NCI-H1694 (cell line): ENCODE results near the gene RIPK4.

Source experiments
- DNase-seq: peaks from one replicate; lab custom pipeline; 2025; lab: John Stamatoyannopoulos, UW

Gene RIPK4

DNA sequence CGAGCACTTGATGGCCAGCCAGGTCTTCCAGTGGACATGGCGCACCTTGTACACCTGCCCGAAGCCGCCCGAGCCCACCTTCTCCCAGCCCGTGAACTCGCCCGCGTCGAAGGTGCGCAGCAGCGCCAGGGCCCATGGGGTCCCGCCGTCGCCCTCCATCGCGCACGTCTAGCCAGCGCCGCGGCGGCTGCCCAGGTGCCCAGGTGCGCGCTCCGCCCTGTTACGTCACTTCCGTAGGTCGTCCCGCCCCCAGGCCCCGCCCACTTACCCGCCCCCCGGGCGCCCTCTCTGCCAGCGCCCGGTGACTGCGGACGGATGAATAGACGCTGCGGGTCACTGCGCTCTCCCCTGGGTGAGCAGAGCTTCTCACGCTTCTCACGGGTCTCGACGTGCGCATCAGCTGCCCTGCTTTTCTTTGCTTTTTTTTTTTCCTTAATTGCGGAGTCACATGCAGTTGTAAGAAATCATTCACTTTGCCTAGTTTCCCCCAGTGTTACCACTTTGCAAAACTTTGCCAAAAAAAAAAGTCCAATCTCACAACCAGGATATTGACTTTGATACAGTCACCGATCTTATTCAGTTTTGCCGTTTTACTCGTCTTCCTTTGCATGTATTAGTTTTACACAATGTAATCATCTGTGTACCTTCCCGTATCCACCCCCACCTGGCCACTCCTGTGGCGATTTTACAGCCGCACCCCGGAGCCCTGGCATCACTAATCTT is at the start of gene RIPK4:
RIPK4 (minus strand) TSS at position 170 of the 723 bp plus-strand sequence; CDS start at position 159, 11 bp downstream.
- no peak for DNase-seq

- no peak for DNase-seq
Measured at GRCh38 chr21:41815652-41816582, 49.1 kb upstream of the RIPK4 start.

DNA sequence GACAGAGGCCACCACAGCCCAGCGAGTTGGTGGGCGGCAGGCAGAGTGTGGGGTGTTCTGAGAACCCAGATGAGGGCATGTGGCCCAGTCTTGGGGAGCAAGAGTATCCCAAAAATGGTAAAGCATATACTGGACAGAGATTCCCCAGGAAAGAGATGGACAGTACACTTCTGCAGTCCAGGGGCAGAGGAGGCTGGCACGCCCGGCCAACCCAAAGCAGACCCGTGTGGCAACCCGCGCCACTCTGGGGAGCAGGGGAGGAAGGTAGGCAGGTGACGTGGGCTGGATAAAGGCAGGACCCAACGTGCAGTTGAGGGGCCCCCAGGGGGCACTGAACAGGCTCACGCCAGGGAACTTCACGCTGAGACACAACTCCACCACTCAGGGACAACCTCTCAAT is 46.4 kb upstream of the RIPK4 start:
- DNase-seq: no peak

GRCh38 chr21:41812679-41813078 is 45.8 kb upstream of the RIPK4 start:
- no peak for DNase-seq

DNA sequence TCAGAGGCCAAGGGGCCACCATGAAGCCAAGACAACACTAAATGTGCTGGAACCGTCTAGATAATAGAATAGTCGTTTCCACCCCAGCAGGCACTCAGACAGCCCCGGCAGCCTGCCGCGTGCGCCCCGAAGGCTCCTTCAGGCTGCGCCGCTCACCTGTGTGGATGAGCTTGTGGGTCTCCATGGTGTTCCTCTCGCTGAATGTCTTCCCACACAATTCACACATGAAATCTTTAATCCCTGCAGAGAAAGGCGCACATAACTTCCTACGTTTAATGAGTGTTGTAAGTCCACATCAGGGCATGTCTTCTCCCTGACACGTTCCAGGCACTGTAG is 43.7 kb upstream of the RIPK4 start:
- DNase-seq: no peak

- DNase-seq: no peak
Measured at GRCh38 chr21:41809891-41810596, 43.2 kb upstream of the RIPK4 start.

- no peak for DNase-seq
Measured at GRCh38 chr21:41808846-41809245, 42.0 kb upstream of the RIPK4 start.

DNA sequence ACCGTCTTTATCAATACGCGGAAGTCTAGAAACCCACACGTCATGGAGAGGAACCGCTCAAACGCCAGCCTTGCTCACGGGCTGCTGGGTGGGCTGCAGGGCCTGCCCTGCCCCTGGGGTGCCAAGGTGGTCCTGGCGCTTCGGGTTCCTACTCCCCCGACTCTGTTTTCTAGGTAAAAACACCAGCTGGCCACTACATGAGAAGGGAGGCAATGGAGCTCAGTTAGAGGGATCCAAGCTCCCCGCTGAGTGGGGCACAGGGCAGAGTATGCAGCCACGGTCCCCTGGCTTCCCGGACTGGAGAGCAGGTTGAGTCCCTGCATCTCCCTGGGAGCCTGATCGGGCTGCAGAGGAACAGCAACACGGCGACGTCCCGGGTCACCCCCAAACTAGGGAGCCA is 41.2 kb upstream of the RIPK4 start:
- no peak for DNase-seq

DNA sequence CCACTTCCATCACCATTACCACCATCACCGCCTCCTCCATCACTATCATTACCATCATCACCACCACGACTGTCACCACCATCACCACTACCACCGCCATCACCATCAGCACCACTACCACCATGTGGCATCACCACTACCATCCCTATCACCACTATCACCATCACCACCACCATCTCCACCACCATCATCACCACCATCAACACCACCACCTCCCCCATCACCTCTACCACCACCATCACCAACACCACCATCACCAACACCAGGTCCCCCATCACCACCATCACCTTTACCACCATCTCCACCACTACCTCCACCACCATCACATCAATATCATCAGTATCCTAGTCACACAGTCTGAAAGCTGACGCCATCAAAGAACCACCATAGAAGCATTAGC is 39.9 kb upstream of the RIPK4 start:
- DNase-seq: no peak

DNA sequence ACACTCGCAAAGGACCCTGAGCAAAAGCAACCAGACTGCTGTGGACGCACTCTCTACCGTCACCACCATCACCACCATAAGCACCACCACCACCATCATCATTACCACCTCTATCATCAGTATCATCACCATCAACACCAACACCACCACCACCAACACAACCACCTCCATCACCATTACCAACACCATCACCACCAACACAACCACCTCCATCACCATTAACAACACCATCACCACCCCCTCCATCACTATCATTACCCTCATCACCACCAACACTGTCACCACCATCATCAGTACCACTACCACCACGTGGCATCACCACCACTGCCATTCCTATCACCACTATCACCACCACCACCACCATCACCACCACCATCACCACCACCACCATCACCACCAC is 38.8 kb upstream of the RIPK4 start:
- no peak for DNase-seq

DNA sequence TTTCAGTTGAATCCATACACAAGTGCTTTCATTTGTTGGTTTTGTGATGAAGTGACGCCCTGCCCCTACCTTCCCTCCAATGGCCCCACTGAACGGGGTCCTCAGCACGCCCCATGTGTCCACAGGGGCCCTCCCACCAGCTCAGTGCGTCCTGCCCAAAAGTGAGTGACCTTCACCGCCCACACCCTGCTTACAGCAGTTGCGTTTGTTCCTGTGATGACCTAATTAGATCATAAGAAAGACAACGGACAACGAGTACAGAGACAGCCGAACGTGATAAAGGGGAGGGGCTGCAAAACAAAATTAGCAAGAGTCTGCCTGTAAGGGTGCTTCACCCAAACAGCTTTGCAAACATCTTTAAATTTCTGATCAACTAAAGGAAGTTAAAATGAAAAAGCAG is 38.2 kb upstream of the RIPK4 start:
- no peak for DNase-seq

GRCh38 chr21:41804381-41804780 is 37.5 kb upstream of the RIPK4 start:
- DNase-seq: no peak

DNA sequence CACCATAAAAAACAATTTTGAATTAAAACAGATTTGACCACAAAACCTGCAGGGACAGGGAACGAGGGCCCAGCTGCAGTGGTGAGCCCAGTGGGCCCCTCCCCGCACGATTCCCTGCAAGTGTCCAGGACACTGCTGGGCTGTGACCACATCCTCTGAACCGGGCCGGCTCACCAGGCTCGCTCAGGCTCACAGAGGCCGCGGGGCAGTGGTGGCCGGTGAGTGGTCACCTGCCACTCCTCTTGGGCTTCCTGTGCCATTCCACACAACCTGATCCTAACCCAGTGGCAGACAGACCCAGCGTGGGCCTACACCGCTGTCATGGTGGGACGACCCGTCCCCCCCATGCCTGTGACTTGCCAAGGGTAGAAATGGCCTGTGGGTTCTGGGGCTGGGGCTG is 36.5 kb upstream of the RIPK4 start:
- DNase-seq: no peak

- no peak for DNase-seq
Measured at GRCh38 chr21:41802684-41803083, 35.8 kb upstream of the RIPK4 start.

- no peak for DNase-seq
Measured at GRCh38 chr21:41802198-41802584, 35.3 kb upstream of the RIPK4 start.

DNA sequence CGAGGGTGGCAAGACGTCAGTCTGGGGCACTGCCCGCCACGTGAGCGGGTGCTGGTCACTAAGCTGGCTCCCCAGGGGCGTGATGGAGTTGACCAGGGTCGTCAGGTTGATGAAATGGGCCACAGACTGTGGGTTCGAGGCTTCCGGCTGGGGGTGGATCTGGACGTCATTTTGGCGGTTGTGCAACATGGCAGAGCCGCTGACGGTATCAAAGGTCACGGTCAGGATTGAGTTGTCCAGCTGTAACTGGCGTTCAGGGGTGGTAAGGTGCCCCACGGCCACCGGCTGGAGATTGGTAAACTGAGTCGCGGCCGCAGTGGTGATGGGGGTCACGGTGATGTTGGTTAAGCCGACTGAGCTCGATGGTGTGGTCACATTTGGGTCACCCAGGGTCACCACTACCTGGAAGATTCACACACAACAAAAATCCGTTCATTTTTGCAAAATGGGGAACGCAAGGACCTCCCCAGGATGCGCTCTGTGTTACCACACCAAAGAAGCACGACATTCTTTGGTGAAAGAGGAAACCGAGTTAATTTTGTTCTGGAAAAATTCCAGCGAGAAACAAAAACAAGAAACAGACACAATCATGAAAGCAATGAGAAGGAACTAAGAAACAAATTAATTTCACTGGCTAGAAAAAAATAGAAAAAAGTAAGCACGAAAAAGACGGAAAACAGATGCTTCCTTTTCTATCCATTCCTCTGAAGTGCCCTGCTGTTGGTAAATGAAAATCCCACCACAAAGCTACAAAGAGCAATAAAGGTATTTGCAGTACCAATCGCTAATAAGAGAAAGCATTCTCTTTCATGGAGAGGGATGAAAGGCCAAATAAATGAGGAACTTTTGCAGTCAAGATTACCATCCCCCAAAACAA is 34.7 kb upstream of the RIPK4 start:
- DNase-seq: no peak

- DNase-seq: no peak
Measured at GRCh38 chr21:41800425-41801320, 33.8 kb upstream of the RIPK4 start.

- DNase-seq: no peak
Measured at GRCh38 chr21:41799763-41800162, 32.9 kb upstream of the RIPK4 start.

GRCh38 chr21:41798326-41798725 is 31.5 kb upstream of the RIPK4 start:
- DNase-seq: no peak

DNA sequence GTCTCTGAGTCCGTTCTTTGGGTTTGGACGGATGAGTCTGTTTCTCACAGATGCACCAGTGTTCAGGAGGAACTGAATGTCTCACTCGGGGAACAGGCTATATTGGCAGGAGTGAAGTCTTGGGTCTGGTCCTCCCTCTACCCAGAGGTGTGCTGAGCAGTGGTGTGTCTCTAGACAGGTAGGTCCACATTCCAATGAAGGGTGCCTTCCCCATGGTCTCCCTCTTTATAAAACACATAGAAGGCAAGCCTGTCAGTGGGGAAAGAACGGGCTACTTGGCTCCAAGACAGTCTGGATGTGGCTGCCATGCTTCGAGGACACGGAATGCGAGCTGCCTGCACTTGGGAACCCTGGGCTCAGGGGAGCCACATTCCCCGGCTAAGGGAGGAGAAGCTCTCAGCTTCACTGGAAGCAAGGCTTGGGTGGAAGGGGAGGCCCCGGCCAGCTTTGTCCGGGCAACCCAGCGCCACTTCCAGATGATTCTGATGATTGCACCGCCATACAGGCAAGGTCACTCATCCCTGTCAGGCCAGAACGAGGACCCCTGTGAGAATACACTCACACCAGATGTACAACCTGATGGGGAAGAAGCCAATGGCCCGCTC is 29.7 kb upstream of the RIPK4 start:
- no peak for DNase-seq
